Uterus (tissue), 4 donors: ENCODE data around the gene GEMIN7. TPM values are rescaled to one million over a fixed set of nuclear protein-coding genes. Genes with fewer than 3 reads are reported as not detected.

Experiments used
- DNase-seq, 2 donors: peaks; one replicate each; pipeline ENCODE4 v3.0.0-alpha.2; 2019 to 2020
- H3K27ac ChIP-seq, 2 donors: fragments of 200-600 bp; sonication (generic); 1 replicate in 1 of 2; 2 replicates in 1 of 2; pipeline ENCODE4 v1.5.1; 2016 to 2018
- H3K27me3 ChIP-seq, 2 donors: fragments of 200-600 bp; sonication (generic); one replicate each; pipeline ENCODE4 v1.5.1; 2018 to 2019; ENCODE audit warnings: control low read depth in 1 of 2
- H3K36me3 ChIP-seq, 2 donors: fragments of 200-600 bp; sonication (generic); one replicate each; pipeline ENCODE4 v1.5.1; 2019; ENCODE audit warnings: control low read depth in 1 of 2
- H3K4me1 ChIP-seq, 2 donors: fragments of 200-600 bp; sonication (generic); one replicate each; pipeline ENCODE4 v1.5.1; 2018 to 2019; ENCODE audit warnings: control low read depth in 1 of 2
- H3K4me3 ChIP-seq, 2 donors: fragments of 200-600 bp; sonication (generic); 1 replicate in 1 of 2; 2 replicates in 1 of 2; pipeline ENCODE4 v1.5.1; 2018 to 2019; ENCODE audit warnings: mild to moderate bottlenecking in 1 of 2
- H3K9me3 ChIP-seq, 2 donors: fragments of 200-600 bp; sonication (generic); one replicate each; pipeline ENCODE4 v1.5.1; 2019; ENCODE audit warnings: control low read depth in 1 of 2
- POLR2A ChIP-seq, 2 donors: fragments of 450-650 bp; IDR thresholded peaks; one replicate each; pipeline ENCODE4 v1.6.1; 2016; ENCODE audit warnings: antibody characterized with exemption in 2 of 2, mild to moderate bottlenecking in 1 of 2, moderate library complexity in 1 of 2
- intact Hi-C: fragments of 100-400 bp; cut with DNase I; formaldehyde crosslinking; loops from one replicate; pipeline ENCODE4 v1.15.1; 2023; ENCODE audit warnings: low total_unique reads
- total RNA-seq, 4 donors: library from RNA; depleted of rRNA in 3 of 4; stranded (reverse); fragments of >200 nt in 3 of 4; gene quantifications; one replicate each; pipeline versions ENCODE4 v1.1.0 to v1.2.4, GENCODE V29; 2014 to 2023
- TF ChIP-seq, protein P1 (sequence below), 4 experiments: fragments of 200-600 bp in 2 of 4; fragments of 450-650 bp in 2 of 4; sonication (generic) in 2 of 4; IDR thresholded peaks; one replicate each; pipeline ENCODE4 v1.5.1; 2016 to 2019; ENCODE audit warnings: antibody characterized with exemption in 4 of 4, mild to moderate bottlenecking in 2 of 4, moderate library complexity in 1 of 4
- donor health status: DM: yes; HTN: yes; CAD: no.

Gene GEMIN7
- total RNA-seq, 4 donors from 2014 or later: 3.5 to 18.4 (median 13.7) TPM

DNA sequence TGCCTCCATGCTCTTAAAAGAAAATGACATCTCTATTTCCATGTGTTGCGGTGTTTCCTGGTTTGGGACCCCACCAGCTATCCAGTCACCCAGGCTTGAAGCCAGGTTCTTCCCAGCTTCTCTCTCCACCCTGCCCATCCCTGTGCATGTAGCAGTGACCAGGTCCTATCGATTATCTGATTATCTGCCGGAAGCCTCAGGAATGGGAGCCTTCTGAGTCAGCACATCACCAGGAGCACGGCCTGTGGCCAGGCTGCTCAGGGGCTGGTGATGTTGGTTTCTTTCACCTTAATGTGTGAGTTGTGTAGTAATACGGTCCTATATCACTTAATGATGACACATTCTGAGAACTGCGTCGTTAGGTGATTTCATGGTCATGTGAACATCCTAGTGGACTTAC, 47.6 kb downstream of the GEMIN7 start:
- Histone ChIP-seq H3K9me3 (no peaks in the 10 kb centered on the region), H3K4me3 (no peak overlapping the region), H3K4me1 (no peaks in the 10 kb centered on the region), H3K27ac (no peak overlapping the region), H3K27me3 (no peaks in the 10 kb centered on the region), H3K36me3 (no peaks in the 10 kb centered on the region)
- DNase-seq: no peak
- intact Hi-C loops: no loop called here
- TF ChIP-seq, protein P1, sequence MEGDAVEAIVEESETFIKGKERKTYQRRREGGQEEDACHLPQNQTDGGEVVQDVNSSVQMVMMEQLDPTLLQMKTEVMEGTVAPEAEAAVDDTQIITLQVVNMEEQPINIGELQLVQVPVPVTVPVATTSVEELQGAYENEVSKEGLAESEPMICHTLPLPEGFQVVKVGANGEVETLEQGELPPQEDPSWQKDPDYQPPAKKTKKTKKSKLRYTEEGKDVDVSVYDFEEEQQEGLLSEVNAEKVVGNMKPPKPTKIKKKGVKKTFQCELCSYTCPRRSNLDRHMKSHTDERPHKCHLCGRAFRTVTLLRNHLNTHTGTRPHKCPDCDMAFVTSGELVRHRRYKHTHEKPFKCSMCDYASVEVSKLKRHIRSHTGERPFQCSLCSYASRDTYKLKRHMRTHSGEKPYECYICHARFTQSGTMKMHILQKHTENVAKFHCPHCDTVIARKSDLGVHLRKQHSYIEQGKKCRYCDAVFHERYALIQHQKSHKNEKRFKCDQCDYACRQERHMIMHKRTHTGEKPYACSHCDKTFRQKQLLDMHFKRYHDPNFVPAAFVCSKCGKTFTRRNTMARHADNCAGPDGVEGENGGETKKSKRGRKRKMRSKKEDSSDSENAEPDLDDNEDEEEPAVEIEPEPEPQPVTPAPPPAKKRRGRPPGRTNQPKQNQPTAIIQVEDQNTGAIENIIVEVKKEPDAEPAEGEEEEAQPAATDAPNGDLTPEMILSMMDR (IDR thresholded peaks at IDR 0.05): no peak
- TF ChIP-seq POLR2A (IDR thresholded peaks at IDR 0.05): no peak

DNA sequence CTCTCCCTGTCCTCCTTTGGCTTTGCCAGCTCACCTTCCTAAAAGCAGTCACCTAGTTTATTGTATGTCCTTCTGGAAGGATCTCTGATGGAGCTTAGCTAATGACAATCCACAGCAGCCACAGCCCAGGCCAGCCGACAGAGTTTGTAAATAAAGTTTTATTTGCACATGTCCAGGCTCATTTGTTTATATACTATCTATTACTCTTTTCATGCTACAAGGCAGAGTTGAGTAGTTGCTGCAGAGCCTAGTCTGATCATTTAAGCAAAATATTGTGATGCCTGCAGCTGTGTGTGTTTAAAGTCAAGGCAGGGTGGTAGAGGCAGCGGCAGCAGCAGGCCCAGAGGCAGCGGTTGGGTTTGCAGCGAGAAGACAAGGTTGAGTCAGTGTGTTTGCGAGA, 49.1 kb downstream of the GEMIN7 start:
- no peak for DNase-seq
- Histone ChIP-seq H3K36me3 (no peaks in the 10 kb centered on the region), H3K4me3 (no peak overlapping the region), H3K9me3 (no peaks in the 10 kb centered on the region), H3K27ac (no peak overlapping the region), H3K4me1 (no peaks in the 10 kb centered on the region), H3K27me3 (no peaks in the 10 kb centered on the region)
- TF ChIP-seq, protein P1 (IDR thresholded peaks at IDR 0.05): no peak
- intact Hi-C loops: no loop called here

DNA sequence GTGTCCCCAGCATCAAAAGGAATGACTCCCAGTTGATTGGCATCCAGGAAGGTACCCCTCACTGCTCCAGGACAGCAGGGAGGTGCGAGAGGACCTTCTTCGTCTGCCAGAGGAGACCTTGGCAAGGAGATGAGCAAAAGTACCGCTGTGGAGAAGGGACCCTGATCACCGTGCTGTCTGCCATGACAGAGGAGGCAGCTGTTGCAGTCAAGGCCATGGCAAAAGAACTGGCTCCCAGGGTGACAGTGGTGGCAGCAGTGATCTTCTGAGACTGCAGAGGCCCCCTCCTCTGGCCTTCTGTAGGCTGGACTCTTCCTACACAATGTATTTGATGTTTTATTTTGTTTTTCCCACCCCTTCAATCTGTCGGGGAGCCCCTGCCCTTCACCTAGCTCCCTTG, 49.7 kb downstream of the GEMIN7 start:
- Histone ChIP-seq H3K4me1 (no peaks in the 10 kb centered on the region), H3K36me3 (no peaks in the 10 kb centered on the region), H3K27me3 (no peaks in the 10 kb centered on the region), H3K4me3 (no peak overlapping the region), H3K9me3 (no peaks in the 10 kb centered on the region), H3K27ac (no peak overlapping the region)
- no peak for DNase-seq
- no peak for TF ChIP-seq POLR2A (IDR thresholded peaks at IDR 0.05)
- TF ChIP-seq, protein P1 (IDR thresholded peaks at IDR 0.05): no peak
- intact Hi-C loops: no loop called here

DNA sequence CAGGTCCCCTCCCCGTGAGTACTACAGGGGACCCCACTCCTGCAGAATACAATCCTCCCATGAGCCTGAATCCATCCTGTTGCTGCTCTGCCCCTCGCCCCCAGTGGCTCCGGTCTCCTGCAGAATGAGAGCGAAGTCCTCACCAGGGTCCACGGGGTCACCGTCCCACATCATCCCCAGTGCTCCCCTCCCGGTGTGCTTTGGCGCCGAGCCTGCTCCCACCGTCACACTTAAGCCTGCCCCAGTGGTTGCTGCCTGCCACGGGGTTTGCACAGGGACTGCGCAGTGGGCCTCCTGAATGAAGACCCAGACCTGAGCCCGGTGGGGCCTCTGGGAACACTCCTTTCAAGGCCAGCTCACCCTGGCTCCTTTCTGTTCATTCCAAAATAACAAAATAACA, 51.2 kb downstream of the GEMIN7 start:
- Histone ChIP-seq H3K27me3 (no peaks in the 10 kb centered on the region), H3K27ac (no peak overlapping the region), H3K4me1 (no peaks in the 10 kb centered on the region), H3K4me3 (no peak overlapping the region), H3K9me3 (no peaks in the 10 kb centered on the region), H3K36me3 (no peaks in the 10 kb centered on the region)
- TF ChIP-seq, protein P1 (IDR thresholded peaks at IDR 0.05): no peak
- no peak for TF ChIP-seq POLR2A (IDR thresholded peaks at IDR 0.05)
- intact Hi-C loops: no loop called here
- no peak for DNase-seq

DNA sequence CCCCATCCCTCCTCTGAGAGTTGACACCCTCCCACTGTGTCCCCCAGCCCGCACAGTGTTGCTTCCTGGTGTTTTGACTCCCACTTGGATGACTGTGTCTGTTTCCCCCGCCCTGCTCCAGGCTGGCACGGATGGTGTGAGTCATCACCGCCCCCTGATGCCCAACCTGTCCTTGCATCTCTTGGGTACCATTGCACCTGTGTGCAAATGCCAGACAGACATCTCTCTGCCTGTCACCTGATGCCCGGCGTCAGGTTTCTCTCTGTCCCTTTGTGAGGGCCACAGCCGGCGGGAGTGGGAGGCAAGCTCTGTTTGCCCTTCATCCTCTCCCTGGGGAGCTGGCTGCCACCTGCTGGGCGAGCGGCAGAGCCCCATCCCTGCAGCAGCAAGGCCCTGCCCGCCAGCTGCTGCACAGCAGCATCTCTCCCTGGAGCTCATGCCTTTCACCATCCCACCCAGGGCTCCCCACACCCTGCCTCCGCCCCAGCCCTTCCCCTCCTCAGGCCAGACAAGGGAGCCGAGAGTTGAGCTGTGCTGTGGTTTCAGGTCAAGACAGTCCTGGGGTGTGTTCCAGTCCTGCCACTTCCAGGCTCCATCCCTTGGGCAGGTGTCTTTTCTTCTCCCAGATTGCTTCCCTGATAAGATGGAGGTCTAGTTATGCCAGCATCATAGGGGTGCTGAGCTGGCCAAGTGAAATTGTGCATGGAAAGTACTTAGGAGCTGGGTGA, 52.0 kb downstream of the GEMIN7 start:
- Histone ChIP-seq H3K4me1 (no peaks in the 10 kb centered on the region), H3K27me3 (no peaks in the 10 kb centered on the region), H3K4me3 (no peak overlapping the region), H3K9me3 (no peaks in the 10 kb centered on the region), H3K27ac (no peak overlapping the region), H3K36me3 (no peaks in the 10 kb centered on the region)
- intact Hi-C loops: no loop called here
- DNase-seq: no peak
- TF ChIP-seq, protein P1 (IDR thresholded peaks at IDR 0.05): no peak
- TF ChIP-seq POLR2A (IDR thresholded peaks at IDR 0.05): no peak
